NK-92 (cell line): ENCODE results near the gene CENPB.

Experiments
- DNase-seq: peaks from one replicate; lab custom pipeline; 2025; ENCODE audit not compliant: unreplicated experiment; lab: John Stamatoyannopoulos, UW

CENPB gene

DNA sequence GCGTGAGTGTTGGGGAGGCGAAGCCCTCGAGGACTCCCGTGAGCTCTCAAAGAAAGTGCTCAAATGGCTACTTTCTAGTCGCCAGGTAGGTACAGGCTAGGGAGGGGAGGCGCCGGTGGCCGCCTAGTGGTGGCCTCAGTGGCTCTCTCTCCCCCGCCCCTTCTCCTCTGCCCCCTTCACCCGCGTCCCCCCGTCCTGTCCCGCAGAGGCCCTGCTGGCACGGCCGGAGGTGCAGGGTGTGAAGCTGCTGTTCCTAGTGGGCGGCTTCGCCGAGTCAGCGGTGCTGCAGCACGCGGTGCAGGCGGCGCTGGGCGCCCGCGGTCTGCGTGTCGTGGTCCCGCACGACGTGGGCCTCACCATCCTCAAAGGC lies 35.2 kb downstream of the CENPB start:
- DNase-seq, result no peak

DNA sequence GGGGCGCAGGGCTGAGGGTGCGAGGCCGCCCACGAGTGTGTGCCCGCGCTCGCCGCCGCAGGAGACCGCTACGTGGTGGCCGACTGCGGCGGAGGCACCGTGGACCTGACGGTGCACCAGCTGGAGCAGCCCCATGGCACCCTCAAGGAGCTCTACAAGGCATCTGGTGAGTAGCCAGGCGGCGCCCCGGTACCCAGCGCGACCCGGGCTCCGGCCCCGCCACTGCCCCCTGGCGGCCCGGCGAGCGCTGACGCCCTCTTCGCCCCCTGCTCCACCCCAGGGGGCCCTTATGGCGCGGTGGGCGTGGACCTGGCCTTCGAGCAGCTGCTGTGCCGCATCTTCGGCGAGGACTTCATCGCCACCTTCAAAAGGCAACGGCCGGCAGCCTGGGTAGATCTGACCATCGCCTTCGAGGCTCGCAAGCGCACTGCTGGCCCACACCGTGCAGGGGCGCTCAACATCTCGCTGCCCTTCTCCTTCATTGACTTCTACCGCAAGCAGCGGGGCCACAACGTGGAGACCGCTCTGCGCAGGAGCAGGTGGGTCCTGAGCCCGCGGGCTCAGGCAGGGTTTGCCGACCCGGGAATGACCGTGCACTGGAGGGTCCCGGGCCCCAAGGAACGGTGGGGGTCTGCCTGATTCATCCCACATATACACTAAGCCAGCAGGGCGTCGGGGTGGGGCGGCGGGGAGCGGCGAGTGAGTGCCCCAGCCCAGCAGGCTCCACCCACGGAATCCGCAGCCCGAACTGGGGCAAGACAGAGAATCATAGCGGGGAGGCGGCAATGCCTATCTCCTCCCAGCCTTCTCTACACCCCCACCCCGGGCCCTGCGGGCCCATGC lies 36.6 kb downstream of the CENPB start:
- DNase-seq, result no peak

DNA sequence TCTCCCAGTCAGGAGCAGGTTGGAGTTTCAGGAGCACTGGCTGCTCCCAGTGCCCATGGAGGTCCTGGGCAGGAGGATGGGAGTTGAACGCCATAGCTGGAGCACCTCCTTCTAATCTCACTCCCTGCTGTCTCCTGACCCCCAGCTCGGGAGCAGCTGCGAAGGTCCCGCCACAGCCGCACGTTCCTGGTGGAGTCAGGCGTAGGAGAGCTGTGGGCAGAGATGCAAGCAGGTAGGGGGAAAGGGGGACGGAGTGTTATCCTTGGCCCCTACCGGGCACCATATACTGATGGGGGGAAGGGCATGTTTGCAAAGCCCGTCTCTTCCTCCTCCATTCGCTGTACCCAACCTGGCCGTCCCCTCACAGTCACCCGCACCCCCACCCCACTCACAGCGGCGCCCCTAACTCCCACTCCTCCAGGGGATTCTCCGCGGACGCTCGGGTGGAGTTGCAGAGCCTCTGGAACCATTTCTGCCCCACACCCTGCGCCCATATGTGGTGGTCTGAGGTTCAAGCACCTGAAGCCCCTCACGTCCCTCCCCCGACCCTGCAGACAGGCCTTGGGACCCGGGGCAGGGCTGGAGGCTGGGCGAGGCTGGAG lies 37.4 kb downstream of the CENPB start:
- no peak for DNase-seq

DNA sequence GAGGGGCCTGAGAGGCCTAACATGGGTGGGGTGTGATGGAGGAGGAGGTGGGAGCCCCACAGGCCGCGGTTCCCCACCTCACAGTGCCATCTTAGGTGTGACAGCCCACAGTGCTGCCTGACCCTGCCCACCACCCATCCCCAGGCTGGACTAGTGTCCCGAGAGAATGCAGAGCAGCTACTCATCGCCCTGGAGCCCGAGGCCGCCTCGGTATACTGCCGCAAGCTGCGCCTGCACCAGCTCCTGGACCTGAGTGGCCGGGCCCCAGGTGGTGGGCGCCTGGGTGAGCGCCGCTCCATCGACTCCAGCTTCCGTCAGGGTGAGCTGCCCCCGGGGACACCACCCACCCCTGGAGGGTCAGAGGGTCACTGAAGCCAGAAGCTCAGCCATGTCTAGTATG lies 38.5 kb downstream of the CENPB start:
- no peak for DNase-seq

DNA sequence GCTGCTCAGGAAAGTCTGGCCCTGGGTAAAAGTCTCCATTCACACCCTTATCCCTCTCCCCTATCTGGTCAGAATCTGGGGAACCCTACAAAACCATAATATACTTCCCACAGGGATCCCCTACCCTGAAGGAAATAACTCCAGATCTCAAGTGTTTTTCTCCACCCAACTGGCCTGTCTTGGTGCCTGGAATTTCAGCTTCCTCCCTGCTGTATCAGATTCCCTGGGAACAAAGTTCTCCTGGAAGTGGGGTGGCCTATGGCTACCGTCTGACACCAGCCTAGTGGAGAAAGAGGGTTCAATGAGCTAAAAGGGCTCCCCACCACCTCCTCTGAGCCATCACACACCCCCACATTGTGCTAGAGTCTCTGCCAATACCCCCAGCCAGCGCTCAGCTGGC lies 39.1 kb downstream of the CENPB start:
- no peak for DNase-seq

DNA sequence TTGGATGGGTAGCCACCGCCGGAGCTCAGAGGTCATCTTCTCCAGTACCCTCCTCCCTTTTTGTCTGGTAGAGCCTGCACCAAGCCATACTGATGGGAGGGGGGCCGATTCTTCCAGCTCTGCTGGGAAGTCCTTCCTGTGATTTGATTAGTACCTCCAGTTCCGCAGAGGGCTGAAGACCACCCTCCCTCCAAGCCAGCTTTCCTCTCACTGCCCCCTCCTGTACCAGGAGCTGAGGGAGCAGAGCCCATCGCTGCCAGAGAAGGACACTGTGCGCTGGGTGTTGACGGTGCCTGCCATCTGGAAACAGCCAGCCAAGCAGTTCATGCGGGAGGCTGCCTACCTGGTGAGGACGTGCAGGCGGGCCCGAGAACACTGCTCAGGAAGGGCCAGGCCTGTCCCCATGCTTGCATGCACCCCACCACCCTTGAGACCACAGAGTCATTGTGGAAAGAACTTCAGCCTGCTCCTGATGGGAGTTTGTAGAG lies 40.8 kb downstream of the CENPB start:
- DNase-seq, result no peak

DNA sequence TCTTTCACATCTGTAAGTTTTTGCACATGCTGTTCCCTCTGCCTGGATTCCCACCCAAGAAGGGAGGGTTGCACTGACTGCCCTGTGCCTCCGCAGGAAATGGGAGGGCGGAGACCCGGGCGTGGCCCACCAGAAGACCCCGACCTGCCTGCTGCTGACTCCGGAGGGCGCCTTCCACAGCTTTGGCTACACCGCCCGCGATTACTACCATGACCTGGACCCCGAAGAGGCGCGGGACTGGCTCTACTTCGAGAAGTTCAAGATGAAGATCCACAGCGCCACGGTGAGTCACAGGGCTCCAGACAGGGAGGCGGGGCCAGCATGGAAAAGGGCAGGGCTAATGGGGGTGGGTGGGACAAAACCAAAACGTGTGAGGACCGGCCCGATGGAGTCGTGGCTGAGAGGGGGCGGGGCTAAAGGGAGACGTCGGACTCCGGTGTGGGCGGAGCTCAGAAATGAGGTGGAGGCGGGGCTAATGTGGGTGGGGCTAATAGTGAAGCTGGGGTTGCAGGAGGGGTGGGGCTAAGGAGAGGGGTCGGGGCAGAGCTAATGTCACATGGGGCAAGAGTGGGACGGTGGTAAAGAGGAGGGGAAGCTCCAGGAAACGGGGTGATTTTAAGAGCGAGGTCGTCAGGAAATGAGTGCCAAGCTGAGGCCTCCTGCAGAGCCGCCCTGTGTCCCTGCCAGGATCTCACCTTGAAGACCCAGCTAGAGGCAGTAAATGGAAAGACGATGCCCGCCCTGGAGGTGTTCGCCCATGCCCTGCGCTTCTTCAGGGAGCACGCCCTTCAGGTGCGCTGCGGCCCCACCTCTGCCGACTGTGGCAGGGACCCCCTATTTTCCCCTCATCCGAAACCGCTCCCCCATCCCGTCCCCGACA lies 41.5 kb downstream of the CENPB start:
- no peak for DNase-seq

DNA sequence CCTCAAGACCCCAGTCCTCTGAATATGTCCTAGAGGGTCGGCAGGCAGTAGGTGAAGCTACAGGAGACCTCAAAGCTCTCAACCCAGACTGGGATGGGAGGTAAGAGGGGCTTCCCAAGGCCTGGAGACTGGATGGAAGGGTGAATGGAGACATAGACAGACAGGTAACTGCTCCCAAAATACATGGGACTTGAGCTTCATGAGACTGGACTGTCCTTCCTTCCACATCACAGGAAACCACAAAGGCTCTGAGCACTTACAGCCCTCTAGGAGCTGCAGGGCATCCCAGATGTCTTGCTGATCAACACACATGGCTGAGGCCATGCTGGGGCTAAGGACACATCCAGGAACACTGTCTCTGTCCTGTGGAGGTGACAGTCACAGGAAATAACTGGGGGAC lies 42.5 kb downstream of the CENPB start:
- no peak for DNase-seq

DNA sequence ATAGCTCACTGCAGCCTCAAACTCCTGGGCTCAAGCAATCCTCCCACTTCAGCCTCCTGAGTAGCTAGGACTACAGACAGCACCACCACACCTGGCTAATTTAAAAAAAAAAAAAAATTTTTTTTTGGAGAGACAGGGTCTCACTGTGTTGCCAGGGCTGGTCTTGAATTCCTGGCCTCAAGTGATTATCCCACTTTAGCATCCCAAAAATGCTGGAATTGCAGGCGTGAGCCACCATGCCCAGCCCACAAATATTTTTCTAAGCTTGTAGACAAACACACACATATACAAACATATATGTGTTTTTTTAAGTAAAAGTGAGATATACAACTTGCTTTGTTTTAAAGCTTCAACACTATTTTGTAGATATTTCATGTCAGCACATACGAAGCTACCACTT lies 43.3 kb downstream of the CENPB start:
- DNase-seq, result no peak

DNA sequence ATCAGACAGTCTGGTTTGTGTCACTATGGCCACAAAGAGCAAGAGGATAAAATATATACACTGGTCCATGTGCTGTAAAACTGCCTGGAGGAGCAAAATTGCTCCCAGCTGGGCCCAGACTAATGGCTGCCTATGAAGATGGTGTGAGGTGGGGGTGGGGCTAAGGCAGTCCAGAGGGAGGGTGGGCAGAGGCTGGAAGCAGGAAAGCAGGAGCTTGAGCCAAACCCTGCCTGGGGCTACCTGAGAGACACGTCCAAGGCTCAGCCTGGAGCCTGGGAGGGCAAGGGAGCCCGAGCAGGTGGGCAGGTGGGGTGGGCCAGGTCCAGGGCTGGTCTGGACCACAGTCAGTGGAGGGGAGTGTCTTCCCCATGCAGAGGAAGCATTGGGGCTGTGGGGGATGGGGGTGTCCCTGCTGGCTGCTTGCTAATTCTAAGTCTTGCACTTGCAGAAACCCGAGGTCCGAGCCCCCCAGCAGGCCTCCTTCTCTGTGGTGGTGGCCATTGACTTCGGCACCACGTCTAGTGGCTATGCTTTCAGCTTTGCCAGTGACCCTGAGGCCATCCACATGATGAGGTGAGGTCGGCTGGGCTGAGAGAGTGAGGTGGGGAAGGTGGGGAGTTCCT lies 44.6 kb downstream of the CENPB start:
- no peak for DNase-seq

DNA sequence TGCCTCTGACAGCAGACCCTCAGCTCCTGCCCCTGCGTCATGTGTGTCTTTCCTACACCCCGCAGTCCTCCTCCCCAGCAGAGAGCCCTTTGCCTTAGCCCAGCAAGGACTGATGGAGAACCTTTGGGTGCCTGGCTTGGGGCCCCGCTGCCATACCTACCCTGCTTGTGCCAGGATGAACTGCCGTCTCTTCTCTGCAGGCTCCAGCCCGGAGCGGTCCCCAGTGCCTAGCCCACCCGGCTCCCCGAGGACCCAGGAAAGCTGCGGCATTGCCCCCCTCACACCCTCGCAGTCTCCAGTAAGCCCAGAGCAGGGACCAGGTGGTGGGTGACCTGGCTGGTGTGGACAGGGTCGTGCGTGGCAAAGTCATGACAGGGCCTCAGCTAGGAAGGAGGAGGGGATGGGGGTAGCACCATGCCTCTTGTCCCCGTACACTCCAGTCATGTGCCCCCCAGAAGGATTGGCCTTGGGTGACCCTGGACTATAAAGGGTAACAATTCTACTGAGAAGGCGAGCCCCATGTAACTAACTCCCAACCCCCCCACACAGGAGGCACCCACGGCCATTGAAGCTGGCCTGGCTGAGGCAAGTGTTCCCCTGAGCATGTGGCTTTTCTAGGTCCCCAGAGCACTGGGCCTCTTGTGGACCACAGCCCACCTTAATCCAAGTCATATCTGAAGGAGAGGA lies 45.8 kb downstream of the CENPB start:
- no peak for DNase-seq

DNA sequence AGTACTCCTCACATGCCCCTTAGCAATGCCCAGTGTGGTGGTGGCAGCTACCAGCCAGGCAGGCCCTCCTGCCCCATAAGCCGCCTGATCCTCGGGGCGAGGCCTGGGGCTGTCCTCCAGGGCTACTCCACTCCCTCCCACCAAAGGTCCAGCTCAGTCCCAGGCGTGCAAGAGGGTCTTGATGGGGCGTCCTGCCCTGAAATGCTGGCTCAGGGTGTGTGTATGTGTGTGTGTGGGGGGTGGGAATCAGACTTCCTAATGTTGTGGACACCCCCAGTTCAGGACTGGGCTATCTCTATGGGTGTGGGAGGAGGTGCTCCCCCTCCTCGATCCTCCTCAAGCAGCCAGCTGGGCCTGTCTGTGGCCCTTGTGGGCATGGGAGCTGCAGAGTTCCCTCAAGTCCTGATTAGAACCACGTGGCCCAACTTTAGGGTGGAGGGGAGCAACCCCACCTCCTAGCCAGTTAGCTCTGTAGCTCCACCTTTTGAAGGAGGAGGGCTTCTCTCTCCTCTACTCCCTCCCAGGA lies 46.6 kb downstream of the CENPB start:
- DNase-seq, result no peak

DNA sequence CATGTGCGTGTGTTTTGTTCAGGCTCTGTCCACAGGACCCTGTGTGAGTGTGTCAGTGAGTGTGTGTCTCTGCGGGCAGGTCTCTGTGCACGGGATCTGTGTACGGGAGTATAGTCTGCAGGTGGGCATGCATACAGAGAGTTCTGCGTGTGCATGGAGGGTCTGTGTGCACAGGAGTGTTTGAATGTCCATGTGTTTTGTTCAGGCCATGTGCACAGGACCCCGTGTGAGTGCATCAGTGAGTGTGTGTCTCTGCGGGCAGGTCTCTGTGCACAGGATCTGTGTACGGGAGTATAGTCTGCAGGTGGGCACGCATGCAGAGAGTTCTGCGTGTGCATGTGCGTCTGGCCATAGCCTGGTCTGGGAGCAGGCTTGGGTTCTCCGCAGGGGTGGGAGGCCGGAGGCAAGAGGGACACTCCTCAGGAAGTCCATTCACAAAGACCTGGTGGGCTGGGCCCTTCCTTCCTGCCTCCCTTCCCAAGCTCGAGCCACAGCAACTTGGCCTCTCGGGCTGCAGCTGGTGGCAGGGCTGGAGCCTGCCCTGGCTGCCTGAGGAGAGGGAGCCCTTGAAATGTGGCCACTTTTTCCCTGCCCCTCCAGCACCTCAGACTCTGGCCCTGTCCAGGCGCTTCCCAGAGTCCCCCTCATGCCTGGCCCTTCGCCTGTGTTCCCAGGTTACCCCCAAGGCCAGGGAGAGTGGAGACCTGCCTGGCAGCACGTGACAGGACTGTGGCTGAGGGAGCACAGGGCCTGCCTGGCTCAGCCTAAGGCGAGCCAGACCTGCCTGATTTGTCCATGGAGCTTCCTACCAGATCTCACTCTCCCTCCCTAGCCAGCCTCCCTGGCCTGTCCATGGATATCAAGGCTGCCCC lies 47.2 kb downstream of the CENPB start:
- no peak for DNase-seq

DNA sequence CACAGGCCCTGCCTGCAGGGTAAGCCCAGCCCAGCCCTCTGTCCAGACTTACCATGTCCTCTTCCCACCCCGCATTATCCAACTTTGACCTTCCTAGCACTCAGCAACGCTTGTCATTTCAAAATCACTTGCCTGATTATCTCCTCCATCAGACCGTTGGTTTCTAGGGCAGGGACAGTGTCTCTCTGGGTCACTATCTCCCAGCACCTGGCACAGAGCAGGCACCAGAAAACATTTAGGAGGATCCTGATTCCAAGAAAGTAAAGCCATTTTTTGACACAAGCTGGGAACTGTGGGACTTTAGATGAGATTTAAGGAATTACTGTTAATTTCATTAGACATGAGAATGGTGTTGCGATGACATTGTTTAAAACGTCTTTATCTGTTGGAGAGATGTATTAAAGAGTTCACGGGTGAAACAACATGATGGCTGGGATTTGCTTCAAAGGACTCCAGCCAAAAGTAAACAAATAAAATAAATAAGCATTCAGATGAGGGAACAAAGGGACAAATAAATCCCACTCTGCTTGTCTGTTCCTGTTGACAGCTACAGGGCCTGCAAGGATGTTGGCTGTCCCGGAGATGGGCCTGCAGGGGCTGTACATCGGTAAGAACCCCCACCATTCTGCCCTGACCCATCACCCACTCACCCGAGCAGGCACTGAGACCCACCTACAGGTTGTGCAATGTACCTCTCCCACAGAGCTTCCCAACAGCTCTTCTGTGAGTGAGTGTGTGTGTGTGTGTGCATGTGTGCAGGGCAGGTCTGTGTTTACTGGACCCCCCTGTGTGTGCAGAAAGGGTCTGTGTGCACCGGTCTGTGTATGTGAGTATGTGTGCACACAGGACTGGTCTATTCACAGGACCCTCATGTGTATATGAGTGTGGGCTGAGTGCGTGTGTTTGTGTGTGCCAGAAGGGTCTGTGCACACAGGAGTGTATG lies 48.2 kb downstream of the CENPB start:
- DNase-seq, result no peak

DNA sequence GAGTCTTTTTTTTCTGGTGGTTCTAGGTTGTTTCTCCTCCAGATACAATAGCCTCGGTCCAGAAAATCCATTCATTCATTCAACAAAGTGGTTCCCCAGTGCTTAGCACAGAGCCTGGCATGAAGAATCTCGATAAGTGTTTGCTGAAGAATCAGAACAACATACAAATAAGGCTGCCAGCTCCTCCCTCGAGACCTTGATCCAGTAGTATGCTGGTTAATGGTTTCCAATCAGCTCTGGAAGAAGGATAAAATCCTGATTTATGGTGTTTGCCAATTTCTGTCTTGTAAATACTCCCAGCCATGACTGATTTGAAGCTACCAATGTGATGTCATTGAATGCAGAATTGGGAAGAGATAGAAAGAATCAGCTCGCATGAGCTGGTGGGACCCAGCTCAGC lies 50.8 kb downstream of the CENPB start:
- no peak for DNase-seq

DNA sequence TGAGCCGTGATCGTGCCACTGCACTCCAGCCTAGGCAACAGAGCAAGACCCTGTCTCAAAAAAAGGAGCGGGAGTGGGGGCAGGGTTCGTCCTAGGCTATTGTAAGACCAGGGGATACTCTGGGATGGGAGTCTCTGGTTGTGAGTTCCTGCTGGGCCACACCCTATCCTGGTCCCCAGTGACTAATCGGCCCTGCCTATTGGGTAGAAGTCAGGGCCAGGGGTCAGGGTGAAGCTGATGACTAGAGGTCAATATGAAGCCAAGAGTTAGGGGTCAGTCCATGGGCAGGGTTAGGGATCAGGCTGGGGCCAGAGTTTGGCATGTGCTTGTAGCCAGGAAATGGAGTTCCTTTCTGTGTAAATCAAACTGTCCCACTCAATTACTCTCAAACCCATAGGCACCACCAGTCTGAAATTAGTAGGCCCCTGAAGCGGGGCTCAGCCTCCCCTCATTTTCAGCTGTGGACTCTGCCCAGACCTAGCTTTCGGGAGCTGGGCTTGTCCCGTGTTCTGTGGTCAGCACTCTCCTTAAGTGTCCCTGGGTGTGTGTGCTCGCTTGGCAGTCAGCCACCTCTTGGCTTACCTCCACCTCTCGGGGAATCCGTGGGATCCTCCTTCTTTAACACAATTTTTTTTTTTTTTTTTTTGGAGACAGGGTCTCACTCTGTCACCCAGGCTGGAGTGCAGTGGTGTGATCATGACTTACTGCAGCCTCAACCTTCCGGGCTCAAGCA lies 52.3 kb downstream of the CENPB start:
- DNase-seq, result no peak
